Tibial artery (tissue), 4 donors: Measurements from ENCODE around the gene S100A1.

Source experiments
- DNase-seq, 2 donors: peaks; one replicate each; pipeline ENCODE4 v3.0.0-alpha.2; 2019
- H3K27ac ChIP-seq, 2 donors: fragments of 200-600 bp; sonication (generic) in 1 of 2; 1 replicate in 1 of 2; 2 replicates in 1 of 2; pipeline ENCODE4 v1.5.1; 2018 to 2019; ENCODE audit warnings: mild to moderate bottlenecking in 1 of 2
- H3K27me3 ChIP-seq, 2 donors: fragments of 200-600 bp; sonication (generic) in 1 of 2; one replicate each; pipeline versions ENCODE4 v1.5.1 to v1.6.0; 2016 to 2019
- H3K36me3 ChIP-seq, 3 donors: fragments of 200-600 bp; sonication (generic) in 2 of 3; one replicate each; pipeline ENCODE4 v1.5.1; 2016 to 2019; ENCODE audit warnings: mild to moderate bottlenecking in 2 of 3
- H3K4me1 ChIP-seq, 4 donors: fragments of 200-600 bp; sonication (generic) in 2 of 4; 1 replicate in 3 of 4; 2 replicates in 1 of 4; pipeline ENCODE4 v1.5.1; 2016 to 2019
- H3K4me3 ChIP-seq, 2 donors: fragments of 200-600 bp; sonication (generic) in 1 of 2; 1 replicate in 1 of 2; 2 replicates in 1 of 2; pipeline ENCODE4 v1.5.1; 2018 to 2019; ENCODE audit warnings: mild to moderate bottlenecking in 2 of 2
- H3K9me3 ChIP-seq, 3 donors: fragments of 200-600 bp; sonication (generic) in 1 of 3; one replicate each; pipeline ENCODE4 v1.5.1; 2016 to 2019
- CTCF ChIP-seq, 2 experiments: fragments of 200-600 bp in 1 of 2; fragments of 450-650 bp in 1 of 2; IDR thresholded peaks; one replicate each; pipeline ENCODE4 v1.5.1; 2017 to 2019; ENCODE audit warnings: antibody characterized with exemption in 2 of 2, mild to moderate bottlenecking in 1 of 2, moderate library complexity in 1 of 2
- intact Hi-C: fragments of 100-400 bp; cut with DNase I; formaldehyde crosslinking; loops from one replicate; pipeline ENCODE4 v1.15.0; 2023; ENCODE audit warnings: low total_unique reads

Gene S100A1

DNA sequence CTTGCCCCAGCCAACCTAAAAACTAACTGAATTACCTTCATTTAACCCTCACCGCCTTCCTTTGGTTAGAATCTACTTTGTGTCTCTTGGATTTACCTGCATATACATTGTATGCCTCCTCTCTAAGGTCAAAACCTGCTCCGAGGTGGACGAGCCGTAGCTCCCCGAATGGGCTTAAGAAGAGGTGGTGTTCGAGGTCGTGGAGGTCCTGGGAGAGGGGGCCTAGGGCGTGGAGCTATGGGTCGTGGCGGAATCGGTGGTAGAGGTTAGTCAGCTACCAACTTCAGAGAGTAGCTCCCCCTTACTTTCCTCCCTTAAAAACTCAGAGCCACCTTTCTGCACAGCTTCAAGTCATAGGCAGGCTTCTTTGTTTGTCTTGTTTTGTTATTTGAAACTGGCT lies 14.9 kb downstream of the S100A1 start:
- H3K4me1 ChIP-seq: peaks cover 0 to 24% (median 4%) of the 10 kb centered on the region in 4 donors
- intact Hi-C loops: no loop called here
- TF ChIP-seq CTCF (IDR thresholded peaks at IDR 0.05): no peak

DNA sequence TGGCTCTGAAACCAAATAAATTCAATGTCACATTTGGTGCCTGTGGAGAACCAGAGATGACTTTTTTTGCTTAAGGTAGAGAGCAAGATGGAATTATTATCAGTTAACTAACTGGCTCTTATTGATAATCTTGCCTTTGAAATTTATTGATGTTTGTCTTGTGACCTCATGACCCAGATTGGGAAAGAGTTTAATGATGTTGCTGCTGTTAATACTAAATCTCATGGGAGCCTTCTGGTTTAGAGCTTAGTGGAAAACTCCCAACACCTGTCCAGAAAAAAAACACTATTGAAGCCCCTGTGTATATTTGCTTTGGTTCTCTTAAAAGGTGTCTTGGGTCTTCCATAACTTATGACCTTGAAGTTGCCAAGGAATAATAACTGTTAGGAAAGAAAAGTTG lies 15.6 kb downstream of the S100A1 start:
- Histone ChIP-seq H3K36me3 (peaks cover 70 to 82% (median 74%) of the 10 kb centered on the region in 3 donors), H3K4me1 (peaks cover 0 to 20% (median 4%) of the 10 kb centered on the region in 4 donors), H3K27ac (peak overlapping the region; percentile 10 to 32), H3K4me3 (no peak overlapping the region), H3K27me3 (no peaks in the 10 kb centered on the region), H3K9me3 (no peaks in the 10 kb centered on the region)
- DNase-seq: no peak
- TF ChIP-seq CTCF (IDR thresholded peaks at IDR 0.05): no peak
- intact Hi-C loops: no loop called here

More for the DNA sequence above, 14.9 kb downstream of the S100A1 start:
- H3K27ac ChIP-seq: peak overlapping the region; percentile 10 to 32
- peaks cover 77 to 89% (median 81%) of the 10 kb centered on the region in 3 donors for H3K36me3 ChIP-seq
- H3K27me3 ChIP-seq: no peaks in the 10 kb centered on the region
- DNase-seq: peak in 1 of 2 donors; percentile 54
- no peak overlapping the region for H3K4me3 ChIP-seq
- no peaks in the 10 kb centered on the region for H3K9me3 ChIP-seq

DNA sequence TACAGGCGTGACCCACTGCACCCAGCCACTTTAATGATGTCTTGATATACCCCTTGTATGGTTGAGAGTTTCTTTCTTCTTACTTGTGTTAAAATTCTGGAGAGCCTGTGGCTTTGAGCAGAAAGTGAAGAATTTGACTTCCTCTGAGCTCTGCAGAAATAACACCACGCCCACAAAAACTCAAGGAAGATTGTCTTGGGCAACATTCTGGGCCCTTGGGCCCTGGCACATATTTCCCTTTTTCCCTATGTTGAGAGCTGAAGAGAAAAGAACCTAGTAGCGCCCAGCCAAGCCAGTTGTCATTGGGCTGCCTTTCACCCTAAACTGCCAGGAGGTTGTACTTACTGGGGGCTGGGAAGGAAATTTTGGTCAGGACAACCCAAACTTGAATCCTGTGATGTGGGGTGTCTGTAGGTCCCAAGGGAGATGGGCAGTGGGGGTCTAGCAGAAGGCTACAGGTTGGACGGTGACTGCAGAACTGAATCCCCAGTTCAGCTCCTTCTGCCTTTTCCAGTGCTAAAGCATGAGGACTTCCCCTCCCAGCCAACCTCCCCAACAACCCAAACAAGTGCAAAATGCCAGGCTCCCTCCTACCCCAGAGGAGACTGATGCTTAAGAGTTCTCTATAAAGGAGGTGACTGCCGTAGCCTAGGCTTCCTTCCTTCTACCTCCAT lies 18.6 kb downstream of the S100A1 start:
- Histone ChIP-seq H3K27me3 (no peaks in the 10 kb centered on the region), H3K4me3 (no peak overlapping the region), H3K27ac (peak overlapping the region in 1 of 2 donors; percentile 11), H3K9me3 (no peaks in the 10 kb centered on the region), H3K36me3 (peaks cover 40 to 52% (median 47%) of the 10 kb centered on the region in 3 donors), H3K4me1 (peaks cover 0 to 23% (median 10%) of the 10 kb centered on the region in 4 donors)
- TF ChIP-seq CTCF (IDR thresholded peaks at IDR 0.05): no peak
- DNase-seq: peak in 1 of 2 donors; percentile 63
- intact Hi-C loops: no loop called here

DNA sequence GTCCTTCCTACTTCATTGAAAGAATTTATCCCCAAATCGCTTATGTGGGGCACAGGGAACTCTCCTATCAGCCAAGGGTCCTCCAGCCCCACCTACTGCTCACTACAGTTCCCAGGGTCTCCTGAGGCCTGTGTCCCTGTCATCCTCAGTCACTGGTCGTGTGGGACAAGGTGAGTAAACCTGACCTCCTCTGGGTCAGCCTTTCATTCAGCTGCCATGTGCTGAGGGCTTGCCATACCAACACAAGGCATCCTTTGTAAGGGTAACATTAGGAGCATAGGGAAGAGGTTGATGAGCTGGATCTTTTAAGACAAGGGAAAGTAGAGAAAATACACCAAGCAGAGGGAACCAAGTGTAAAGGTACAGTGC lies 19.1 kb downstream of the S100A1 start:
- Histone ChIP-seq H3K27me3 (no peaks in the 10 kb centered on the region), H3K4me1 (peaks cover 0 to 23% (median 10%) of the 10 kb centered on the region in 4 donors), H3K36me3 (peaks cover 35 to 47% (median 42%) of the 10 kb centered on the region in 3 donors), H3K4me3 (no peak overlapping the region), H3K9me3 (no peaks in the 10 kb centered on the region), H3K27ac (peak overlapping the region in 1 of 2 donors; percentile 11)
- intact Hi-C loops: no loop called here
- TF ChIP-seq CTCF (IDR thresholded peaks at IDR 0.05): no peak
- peak in 1 of 2 donors; percentile 49 for DNase-seq

DNA sequence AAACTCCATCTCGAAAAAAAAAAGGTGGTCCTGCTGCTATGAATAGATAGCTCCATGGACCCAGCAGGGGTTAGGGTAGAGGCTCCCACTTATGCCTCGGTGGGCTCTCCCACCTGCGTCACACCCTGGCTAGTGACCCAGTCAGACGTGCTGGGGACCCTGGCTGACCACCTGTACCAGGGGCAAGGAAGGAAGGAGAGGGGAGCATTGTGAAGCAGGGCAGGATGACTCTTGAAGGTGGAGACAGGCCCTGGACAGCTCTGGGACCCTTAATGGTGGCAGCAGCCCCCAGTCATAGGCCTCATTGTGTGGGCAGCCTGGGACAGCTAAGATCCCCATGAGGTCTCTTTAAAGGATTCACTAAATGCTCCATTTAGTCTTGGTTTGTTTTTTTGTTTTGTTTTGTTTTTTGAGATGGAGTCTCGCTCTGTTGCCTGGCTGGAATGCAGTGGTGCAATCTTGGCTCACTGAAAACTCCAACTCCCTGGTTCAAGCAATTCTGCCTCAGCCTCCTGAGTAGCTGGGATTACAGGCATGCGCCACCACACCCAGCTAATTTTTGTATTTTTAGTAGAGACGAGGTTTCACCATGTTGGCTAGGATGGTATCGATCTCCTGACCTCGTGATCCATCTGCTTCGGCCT lies 19.9 kb downstream of the S100A1 start:
- peaks cover 0 to 21% (median 11%) of the 10 kb centered on the region in 4 donors for H3K4me1 ChIP-seq
- peak in 1 of 2 donors; percentile 39 for DNase-seq
- intact Hi-C loops: no loop called here
- no peaks in the 10 kb centered on the region for H3K27me3 ChIP-seq
- H3K9me3 ChIP-seq: no peaks in the 10 kb centered on the region
- no peak overlapping the region for H3K27ac ChIP-seq
- no peak overlapping the region for H3K4me3 ChIP-seq
- peaks cover 27 to 39% (median 34%) of the 10 kb centered on the region in 3 donors for H3K36me3 ChIP-seq
- TF ChIP-seq CTCF (IDR thresholded peaks at IDR 0.05): no peak
